HepG2 (cell line): ENCODE data around the gene CBX5. TPM values are rescaled to one million over a fixed set of nuclear protein-coding genes. Genes with fewer than 3 reads are reported as not detected.

Source experiments
- ARID4A ChIP-seq: sonication (generic); formaldehyde crosslinking; IDR thresholded peaks from 2 replicates; pipeline ENCODE4 v1.5.0; 2020; ENCODE audit warnings: mild to moderate bottlenecking, missing genetic modification reagents, borderline replicate concordance
- ARNT2 ChIP-seq: sonication (generic); formaldehyde crosslinking; IDR thresholded peaks from 2 replicates; pipeline ENCODE4 v1.8.0; 2022; ENCODE audit warnings: mild to moderate bottlenecking, low read depth, missing genetic modification reagents, moderate library complexity
- BORCS8-MEF2B ChIP-seq: sonication (generic); formaldehyde crosslinking; IDR thresholded peaks from 2 replicates; pipeline ENCODE4 v1.8.0; 2022; ENCODE audit warnings: mild to moderate bottlenecking, missing genetic modification reagents
- CAMTA2 ChIP-seq: sonication (generic); formaldehyde crosslinking; IDR thresholded peaks from 2 replicates; pipeline ENCODE4 v1.4.0; 2020; ENCODE audit warnings: mild to moderate bottlenecking, missing genetic modification reagents, borderline replicate concordance
- CREBL2 ChIP-seq: sonication (generic); formaldehyde crosslinking; IDR thresholded peaks from 2 replicates; pipeline ENCODE4 v1.8.1; 2023; ENCODE audit warnings: missing genetic modification reagents, mild to moderate bottlenecking, borderline replicate concordance
- DR1 ChIP-seq: sonication (generic); formaldehyde crosslinking; IDR thresholded peaks from 2 replicates; pipeline ENCODE4 v1.8.0; 2021; ENCODE audit warnings: mild to moderate bottlenecking, missing genetic modification reagents, inconsistent platforms
- FOXK2 ChIP-seq: fragments of 450-650 bp; IDR thresholded peaks from 2 replicates; pipeline ENCODE4 v1.6.1; 2016
- HDAC1 ChIP-seq: sonication (generic); formaldehyde crosslinking; IDR thresholded peaks from 2 replicates; pipeline ENCODE4 v1.5.1; 2020; ENCODE audit warnings: mild to moderate bottlenecking, missing genetic modification reagents
- HOXA3 ChIP-seq: sonication (generic); formaldehyde crosslinking; IDR thresholded peaks from 2 replicates; pipeline ENCODE4 v1.5.0; 2020; ENCODE audit warnings: missing genetic modification reagents
- HOXA5 ChIP-seq: sonication (generic); formaldehyde crosslinking; IDR thresholded peaks from 2 replicates; pipeline ENCODE4 v1.4.0; 2020; ENCODE audit warnings: missing genetic modification reagents
- KLF16 ChIP-seq, 2 experiments: sonication (generic) in 1 of 2; formaldehyde crosslinking in 1 of 2; IDR thresholded peaks; 2 replicates each; pipeline versions ENCODE4 v1.6.1 to v1.8.0; 2016 to 2023; ENCODE audit warnings: missing genetic modification reagents in 2 of 2, missing compliant biosample characterization in 1 of 2
- KMT2A ChIP-seq: sonication (generic); formaldehyde crosslinking; IDR thresholded peaks from 2 replicates; pipeline ENCODE4 v1.4.0; 2020; ENCODE audit warnings: missing genetic modification reagents
- NFAT5 ChIP-seq: sonication (generic); formaldehyde crosslinking; IDR thresholded peaks from 2 replicates; pipeline ENCODE4 v1.4.0; 2020; ENCODE audit warnings: missing genetic modification reagents
- NFATC3 ChIP-seq: sonication (generic); formaldehyde crosslinking; IDR thresholded peaks from 2 replicates; pipeline ENCODE4 v1.5.1; 2020; ENCODE audit warnings: mild to moderate bottlenecking, missing genetic modification reagents
- NFE2L2 ChIP-seq: fragments of 150-350 bp; IDR thresholded peaks from 2 replicates; pipeline ENCODE4 v1.6.1; 2014; ENCODE audit warnings: low read length
- SETDB1 ChIP-seq: sonication (generic); formaldehyde crosslinking; IDR thresholded peaks from 2 replicates; pipeline ENCODE4 v1.5.1; 2020; ENCODE audit warnings: missing genetic modification reagents, mild to moderate bottlenecking, borderline replicate concordance
- SMARCC2 ChIP-seq: fragments of 450-650 bp; IDR thresholded peaks from 2 replicates; pipeline ENCODE4 v1.6.1; 2017; ENCODE audit warnings: antibody characterized with exemption, mild to moderate bottlenecking
- ZNF160 ChIP-seq: sonication (generic); formaldehyde crosslinking; IDR thresholded peaks from 2 replicates; pipeline ENCODE4 v1.8.0; 2022; ENCODE audit warnings: mild to moderate bottlenecking, inconsistent platforms, missing genetic modification reagents
- ZNF878 ChIP-seq: sonication (generic); formaldehyde crosslinking; IDR thresholded peaks from 2 replicates; pipeline ENCODE4 v1.8.1; 2023; ENCODE audit warnings: mild to moderate bottlenecking, missing genetic modification reagents, moderate library complexity
- polyA plus RNA-seq, 8 experiments: library from polyadenylated mRNA; depleted of rRNA in 3 of 8; stranded (reverse) in 7 of 8; unstranded in 1 of 8; fragments of >200 nt; fragmentation: Illumina TruSeq in 4 of 8; extraction: Trizol in 4 of 8; gene quantifications; 2 replicates each; pipeline versions ENCODE4 v1.2.1 to v1.2.3, GENCODE V29; 2011 to 2016; ENCODE audit warnings: low read depth in 4 of 8, missing spikeins in 1 of 8, mixed read lengths in 1 of 8; ENCODE audit not compliant: insufficient read depth in 1 of 8
- total RNA-seq, 5 experiments: library from RNA; depleted of rRNA; stranded (reverse); fragments of >200 nt; fragmentation: Illumina TruSeq; extraction: Trizol; gene quantifications; 2 replicates each; pipeline ENCODE4 v1.2.3, GENCODE V29; 2016; ENCODE audit warnings: low read depth in 1 of 5

The CBX5 gene
- total and polyA plus RNA-seq, 2 of the 13 experiments (the other 11 are each of a cell fraction or from before 2014, with no cell fraction given): 16.0 to 22.2 TPM

- TF ChIP-seq HDAC1 (peak; percentile 53), HOXA5 (CRISPR knock-in tag) (no peak), FOXK2 (no peak), BORCS8-MEF2B (CRISPR knock-in tag) (peak; percentile 59), DR1 (CRISPR knock-in tag) (no peak), ZNF878 (no peak), SMARCC2 (no peak), NFATC3 (CRISPR knock-in tag) (0 out of 2 replicates have a peak, but pooled peaks have one; percentile 48), HOXA3 (CRISPR knock-in tag) (peak; percentile 63), CAMTA2 (CRISPR knock-in tag) (no peak), KMT2A (0 out of 2 replicates have a peak, but pooled peaks have one; percentile 42), NFE2L2 (no peak), CREBL2 (CRISPR knock-in tag) (no peak), ARID4A (peak; percentile 66; the same call in 1 of the 2 replicates), SETDB1 (CRISPR knock-in tag) (no peak), ARNT2 (CRISPR knock-in tag) (peak; percentile 42; the same call in 1 of the 2 replicates), KLF16 (CRISPR knock-in tag; IDR thresholded peaks at IDR 0.05) (peak in 1 of 2 experiments; percentile 50; a peak in 1 of 4 replicates), NFAT5 (no peak), ZNF160 (CRISPR knock-in tag) (no peak)
Observed at GRCh38 chr12:54294152-54294952, 14.4 kb upstream of the CBX5 start (continued).
